ENCODE results near the gene ZBTB38.

Gene ZBTB38

DNA sequence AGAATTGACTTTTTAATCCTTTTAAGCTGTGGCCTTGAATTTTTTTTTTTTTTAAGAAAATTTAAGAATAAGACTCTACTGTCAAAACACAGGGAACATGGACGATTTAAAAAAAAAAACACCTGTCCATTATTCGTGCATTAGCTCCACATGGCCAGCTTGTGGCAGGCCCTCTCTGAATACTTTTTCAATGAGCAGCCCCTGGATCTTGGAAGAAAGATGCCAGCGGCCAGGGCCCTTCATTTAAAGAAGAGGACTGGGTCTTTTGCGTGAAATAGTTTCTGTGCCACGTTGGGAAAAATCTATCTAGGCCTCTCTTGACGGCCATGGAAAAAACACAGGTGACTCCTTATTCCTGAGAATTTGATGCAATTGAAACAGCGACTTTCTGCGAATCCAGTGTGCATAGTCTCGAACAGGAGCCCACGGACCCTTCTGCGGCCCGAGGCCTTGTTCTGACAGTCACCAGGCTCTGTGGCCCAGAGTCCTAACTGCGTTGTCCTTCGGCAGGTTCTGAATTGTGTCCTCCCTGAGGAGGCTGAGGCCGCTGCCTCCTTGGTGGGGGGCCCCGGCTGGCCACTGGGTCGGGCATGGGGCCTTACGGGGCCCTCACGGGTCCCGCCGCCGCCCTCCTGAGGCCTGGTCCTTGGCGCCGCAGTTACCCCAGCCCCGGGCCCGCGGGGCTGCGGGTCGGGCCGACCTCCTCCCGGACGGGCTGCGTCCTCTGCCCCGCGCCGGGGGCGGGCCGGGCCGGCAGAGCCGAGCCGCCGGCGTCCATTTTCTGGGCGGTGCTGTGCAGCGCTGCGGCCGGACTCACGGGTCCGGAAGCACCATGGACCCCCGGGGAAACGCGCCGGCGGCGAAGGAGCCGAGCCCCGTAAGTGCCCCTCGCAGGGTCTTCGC is 33.5 kb downstream of the ZBTB38 start:
- in situ Hi-C loops (cut with MboI; ENCODE audit: low sequenced_read_pairs) = no loop called here

- in situ Hi-C loops (cut with MboI; ENCODE audit: low sequenced_read_pairs) = no loop called here
Measured at GRCh38 chr3:141402476-141403171, 34.3 kb downstream of the ZBTB38 start.

GRCh38 chr3:141403576-141403975 is 35.3 kb downstream of the ZBTB38 start:
- in situ Hi-C loops (cut with MboI; ENCODE audit: low sequenced_read_pairs) = no loop called here

DNA sequence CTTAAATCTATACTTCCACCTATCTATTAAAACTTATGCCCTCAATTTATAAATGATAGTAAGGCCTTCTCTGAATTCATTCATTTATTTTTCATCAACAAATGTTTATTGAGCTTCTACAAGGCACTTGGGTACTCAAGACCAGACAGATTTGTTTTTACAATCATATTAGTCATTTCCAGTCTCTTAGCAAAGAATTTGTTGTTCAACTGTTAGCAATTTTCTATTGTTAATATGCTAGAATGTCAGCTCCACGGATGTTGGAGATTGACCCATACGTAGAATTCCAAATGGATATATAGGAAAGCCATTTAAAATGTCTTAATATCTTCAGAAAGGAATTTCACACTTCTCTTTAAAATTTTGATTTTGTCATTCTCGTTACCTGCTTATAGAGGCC is 36.7 kb downstream of the ZBTB38 start:
- in situ Hi-C loops (cut with MboI; ENCODE audit: low sequenced_read_pairs) = no loop called here

DNA sequence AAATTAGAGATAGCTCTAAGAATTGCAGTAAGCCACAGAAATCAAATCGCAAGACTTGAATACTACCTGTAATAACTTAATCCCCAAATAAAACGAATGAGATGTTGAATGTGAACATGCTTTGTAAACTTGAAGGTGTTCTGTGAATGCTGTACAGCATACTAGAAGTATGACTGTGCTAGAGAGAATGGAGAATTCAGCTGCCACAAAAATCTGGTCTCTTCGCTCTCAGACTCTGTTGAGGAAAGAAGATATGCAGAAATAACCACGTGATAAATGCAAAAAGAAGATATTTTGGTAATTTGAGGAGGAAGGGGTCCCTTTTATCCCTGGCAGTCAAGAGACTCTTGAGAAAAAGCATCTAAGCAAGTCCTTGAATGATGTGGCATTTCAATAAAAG is 37.3 kb downstream of the ZBTB38 start:
- in situ Hi-C loops (cut with MboI; ENCODE audit: low sequenced_read_pairs) = no loop called here

- in situ Hi-C loops (cut with MboI; ENCODE audit: low sequenced_read_pairs) = no loop called here
Measured at GRCh38 chr3:141406265-141406664, 38.0 kb downstream of the ZBTB38 start.

DNA sequence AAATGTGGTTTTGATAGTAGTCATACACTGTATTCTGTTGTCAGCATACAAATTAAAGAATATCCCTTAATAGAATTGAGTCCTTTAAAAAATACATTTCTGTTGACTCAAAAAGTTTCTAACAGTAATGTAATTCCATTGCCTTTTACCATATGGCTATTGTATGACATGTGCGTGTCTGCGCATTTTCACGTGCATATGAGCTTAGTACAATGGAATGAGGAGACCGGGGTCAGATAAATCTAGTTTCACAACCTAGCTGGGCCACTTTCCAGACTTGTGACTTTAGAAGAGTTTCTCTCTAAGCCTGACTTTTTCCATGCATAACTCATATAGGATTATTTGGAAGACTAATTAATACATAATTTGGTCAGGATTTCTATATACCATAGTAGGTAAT is 38.7 kb downstream of the ZBTB38 start:
- in situ Hi-C loops (cut with MboI; ENCODE audit: low sequenced_read_pairs) = no loop called here

DNA sequence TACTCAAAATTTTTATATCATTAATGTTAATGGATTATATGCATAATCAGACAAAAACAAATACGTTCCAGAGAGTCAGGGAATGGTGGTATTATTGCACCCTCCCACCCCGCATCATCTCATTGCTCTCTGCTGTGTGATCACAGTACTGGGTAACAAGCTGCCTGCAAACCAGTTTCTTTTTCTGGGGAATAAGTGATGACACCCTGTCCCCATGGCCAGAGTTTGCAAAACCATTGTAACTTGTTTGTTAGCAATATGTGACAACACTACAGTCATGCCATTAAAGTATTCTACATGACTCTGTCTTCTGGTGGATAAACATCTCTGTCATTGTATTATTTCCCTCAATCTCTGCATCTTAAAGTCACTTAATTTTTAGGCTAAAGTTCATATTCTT is 39.5 kb downstream of the ZBTB38 start:
- in situ Hi-C loops (cut with MboI; ENCODE audit: low sequenced_read_pairs) = no loop called here

DNA sequence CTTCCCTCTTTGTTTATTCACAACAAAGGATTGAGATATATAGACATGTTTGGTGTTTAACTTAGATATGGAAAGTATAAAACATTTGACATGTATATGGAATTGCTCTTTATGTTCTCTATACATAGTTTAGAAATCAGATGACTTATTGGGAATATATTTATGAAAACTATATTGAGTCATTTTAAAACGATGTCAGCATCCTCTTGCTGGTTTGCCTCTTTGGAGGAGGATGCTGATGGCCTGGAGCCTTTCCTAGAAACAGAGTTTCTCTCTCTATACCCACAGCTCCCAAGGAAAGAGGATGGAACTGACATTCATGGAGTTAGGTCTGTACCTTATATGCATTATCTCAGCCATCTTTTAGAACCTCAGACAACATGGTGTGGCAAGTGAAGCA is 40.3 kb downstream of the ZBTB38 start:
- in situ Hi-C loops (cut with MboI; ENCODE audit: low sequenced_read_pairs) = no loop called here

DNA sequence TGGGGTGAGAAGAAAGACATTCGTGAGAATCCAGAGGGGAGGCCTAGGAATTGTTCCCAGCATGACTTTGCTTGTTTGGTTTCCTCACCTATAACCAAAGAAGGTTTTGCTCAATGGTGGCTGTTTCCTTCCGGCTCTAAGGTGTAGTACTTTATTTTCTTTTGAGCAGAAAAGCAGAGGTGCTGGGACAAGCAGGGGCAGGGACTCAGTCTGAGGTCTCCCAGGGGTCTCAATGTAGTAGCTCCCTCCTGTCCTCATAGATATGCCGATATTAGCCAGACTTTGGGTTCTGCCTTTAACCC is 41.6 kb downstream of the ZBTB38 start:
- in situ Hi-C loops (cut with MboI; ENCODE audit: low sequenced_read_pairs) = no loop called here

DNA sequence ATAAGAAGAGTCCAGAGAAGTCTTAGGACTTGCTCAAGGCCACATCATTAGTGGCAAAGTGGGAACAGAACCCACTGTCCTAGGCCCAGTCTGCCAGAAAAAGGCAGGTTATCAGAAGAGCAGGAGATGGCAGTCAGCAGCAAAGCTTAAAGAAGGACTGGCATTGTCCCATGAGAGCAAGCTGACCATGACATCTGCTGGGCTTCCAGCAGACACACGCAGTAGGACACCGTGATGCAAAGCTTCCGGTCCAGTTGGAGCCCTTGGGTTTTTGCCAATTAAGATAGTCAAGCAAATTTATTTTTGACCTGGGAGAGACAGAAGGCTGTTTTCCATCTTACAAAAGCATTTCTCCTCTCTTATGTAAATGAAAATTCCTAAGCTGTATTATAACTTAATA is 42.1 kb downstream of the ZBTB38 start:
- in situ Hi-C loops (cut with MboI; ENCODE audit: low sequenced_read_pairs) = no loop called here

- in situ Hi-C loops (cut with MboI; ENCODE audit: low sequenced_read_pairs) = no loop called here
Measured at GRCh38 chr3:141410846-141411245, 42.5 kb downstream of the ZBTB38 start.

GRCh38 chr3:141411251-141411771 is 43.0 kb downstream of the ZBTB38 start:
- in situ Hi-C loops (cut with MboI; ENCODE audit: low sequenced_read_pairs) = no loop called here

- in situ Hi-C loops (cut with MboI; ENCODE audit: low sequenced_read_pairs) = no loop called here
Measured at GRCh38 chr3:141412087-141412935, 44.0 kb downstream of the ZBTB38 start.

DNA sequence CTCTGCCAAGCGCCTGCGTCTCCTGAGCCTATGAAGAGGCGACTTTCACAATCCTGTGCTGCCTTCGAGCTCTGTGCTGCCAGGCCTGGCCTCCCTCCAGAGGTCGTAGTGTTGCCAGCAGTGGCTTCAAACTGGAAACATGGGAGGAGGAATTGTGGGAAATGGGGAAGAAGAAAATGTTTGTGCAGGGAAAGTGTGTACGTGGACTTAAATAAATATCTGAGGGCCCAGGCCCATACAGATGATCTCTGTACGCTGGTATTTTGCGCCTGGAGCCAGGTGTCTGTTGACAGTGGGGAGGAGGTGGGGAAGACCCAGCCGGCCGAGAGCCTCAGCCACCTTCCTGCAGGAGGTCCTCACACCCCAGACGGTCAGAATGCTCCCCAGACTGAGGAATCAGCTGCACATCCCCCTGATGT is 44.6 kb downstream of the ZBTB38 start:
- in situ Hi-C loops (cut with MboI; ENCODE audit: low sequenced_read_pairs) = no loop called here

DNA sequence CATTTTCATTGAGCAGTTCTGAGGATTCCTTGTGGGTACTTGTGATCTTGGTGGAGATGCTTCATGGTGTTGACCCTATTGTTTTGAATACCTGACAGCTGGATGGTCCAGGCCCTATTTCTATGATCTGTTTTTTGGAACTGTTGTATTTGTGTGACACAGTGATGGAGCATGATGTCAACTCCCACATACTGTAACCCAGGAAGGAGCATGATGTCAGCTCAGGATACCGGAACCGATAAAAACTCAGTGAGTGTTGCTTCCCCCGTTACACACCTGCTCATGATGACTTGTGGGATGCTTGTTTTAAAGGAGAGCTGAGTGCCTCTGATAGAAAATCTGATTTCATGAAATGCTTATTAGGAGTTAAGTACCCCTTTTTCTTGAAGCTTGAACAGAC is 45.1 kb downstream of the ZBTB38 start:
- in situ Hi-C loops (cut with MboI; ENCODE audit: low sequenced_read_pairs) = no loop called here

- in situ Hi-C loops (cut with MboI; ENCODE audit: low sequenced_read_pairs) = no loop called here
Measured at GRCh38 chr3:141413801-141414689, 45.7 kb downstream of the ZBTB38 start.

- in situ Hi-C loops (cut with MboI; ENCODE audit: low sequenced_read_pairs) = no loop called here
Measured at GRCh38 chr3:141414800-141415462, 46.6 kb downstream of the ZBTB38 start.

DNA sequence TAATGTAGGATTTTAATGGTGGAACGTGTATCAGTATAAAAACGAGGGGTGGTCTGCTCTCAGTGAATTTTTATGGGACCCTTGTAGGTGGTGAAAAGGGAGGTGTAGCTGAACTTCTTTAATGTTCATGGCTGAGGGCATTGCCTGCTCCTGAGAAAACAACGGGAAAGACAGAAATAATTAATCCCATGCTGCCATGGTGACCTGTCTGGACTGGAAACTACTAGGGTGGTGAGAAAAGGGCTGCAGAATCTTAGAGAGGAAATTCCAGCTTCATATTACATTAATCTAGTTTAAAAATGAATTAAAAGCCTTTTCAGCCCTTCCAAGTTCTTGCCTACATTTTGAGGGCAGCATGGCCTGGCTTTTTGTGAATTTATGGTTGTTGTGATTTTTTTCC is 47.6 kb downstream of the ZBTB38 start:
- in situ Hi-C loops (cut with MboI; ENCODE audit: low sequenced_read_pairs) = no loop called here

Data from HL-60/S4 (cell line).